Lung (tissue), 12 donors: ENCODE data around the gene ALPG. TPM values are rescaled to one million over a fixed set of nuclear protein-coding genes. Genes with fewer than 3 reads are reported as not detected.
"Not testable (repeated sequence)": the region's sequence is repeated elsewhere in the genome, so short reads cannot be mapped to it uniquely, and the experiment has no call there.

Experiments used
- ATAC-seq: fragments of 200-7000 bp; cut with Tn5 transposase; one replicate; pipeline ENCODE4 v1.9.1; 2020; ENCODE audit warnings: moderate number of reproducible peaks; ENCODE audit not compliant: insufficient read depth, low FRiP score
- DNase-seq, 3 donors: peaks; one replicate each; pipeline ENCODE4 v3.0.0-alpha.2; 2013 to 2017
- H3K27ac ChIP-seq, 2 donors: one replicate each; pipeline ENCODE4 v1.5.1; 2013; ENCODE audit warnings: mild to moderate bottlenecking in 2 of 2, moderate library complexity in 2 of 2, control low read depth in 1 of 2, inconsistent platforms in 1 of 2, low read depth in 1 of 2, low read length in 1 of 2
- H3K27me3 ChIP-seq, 3 donors: one replicate each; pipeline ENCODE4 v1.5.1; 2013; ENCODE audit warnings: low read length in 2 of 3; ENCODE audit not compliant: control insufficient read depth in 3 of 3, insufficient read depth in 3 of 3
- H3K36me3 ChIP-seq, 4 donors: one replicate each; pipeline ENCODE4 v1.5.1; 2013; ENCODE audit warnings: low read length in 4 of 4, mild to moderate bottlenecking in 1 of 4, moderate library complexity in 1 of 4; ENCODE audit not compliant: control insufficient read depth in 4 of 4, insufficient read depth in 4 of 4
- H3K4me1 ChIP-seq, 5 donors: one replicate each; pipeline ENCODE4 v1.5.1; 2013; ENCODE audit warnings: low read length in 5 of 5, mild to moderate bottlenecking in 2 of 5, moderate library complexity in 1 of 5; ENCODE audit not compliant: control insufficient read depth in 5 of 5, insufficient read depth in 5 of 5
- H3K4me3 ChIP-seq: one replicate; pipeline ENCODE4 v1.5.1; 2013; ENCODE audit warnings: mild to moderate bottlenecking, control low read depth, moderate library complexity
- H3K9ac ChIP-seq, 2 donors: one replicate each; pipeline ENCODE4 v1.5.1; 2013; ENCODE audit warnings: low read length in 2 of 2, control low read depth in 1 of 2; ENCODE audit not compliant: insufficient read depth in 1 of 2
- H3K9me3 ChIP-seq, 4 donors: one replicate each; pipeline ENCODE4 v1.5.1; 2013; ENCODE audit warnings: low read length in 3 of 4, mild to moderate bottlenecking in 1 of 4, moderate library complexity in 1 of 4; ENCODE audit not compliant: control insufficient read depth in 4 of 4, insufficient read depth in 3 of 4
- CTCF ChIP-seq: IDR thresholded peaks from 2 replicates; pipeline ENCODE4 v1.5.1; 2012; ENCODE audit warnings: mild to moderate bottlenecking; ENCODE audit errors: control extremely low read depth, extremely low read depth
- WGBS, 2 donors: extraction: QIAGEN DNeasy Blood & Tissue Kit; methylation state at CpG; one replicate each; pipeline ENCODE4 v1.1.7; 2013; 5-methylcytosine and 5-hydroxymethylcytosine counted together
- polyA plus RNA-seq, 2 donors: library from polyadenylated mRNA; stranded (reverse); fragments of 200-250 nt; gene quantifications; one replicate each; pipeline ENCODE4 v1.2.1, GENCODE V29; 2013
- total RNA-seq, 2 donors: library from RNA; depleted of rRNA in 1 of 2; stranded (reverse); fragments of >200 nt in 1 of 2; gene quantifications; one replicate each; pipeline ENCODE4 v1.2.1, GENCODE V29; 2014 to 2021
- donor health status: control.
- donor health status: control.
- donor health status: Bipolar disorder and iron deficiency.
- donor health status: healthy.
- donor health status: DM: yes; HTN: yes; CAD: no.

The ALPG gene
- total and polyA plus RNA-seq, 4 donors = 0.14 to 1.2 (median 0.89) TPM

GRCh38 chr2:232382331-232383225, 24.1 kb upstream of the ALPG start:
- H3K4me3 ChIP-seq = no peak overlapping the region
- ATAC-seq = no peak
- no peak overlapping the region for H3K27ac ChIP-seq
- peaks cover 0 to 60% (median 44%) of the 10 kb centered on the region in 3 donors for H3K27me3 ChIP-seq
- no peaks in the 10 kb centered on the region for H3K36me3 ChIP-seq
- no peak for DNase-seq
- no peak overlapping the region for H3K9ac ChIP-seq
- peaks cover 0 to 2% (median 0%) of the 10 kb centered on the region in 4 donors for H3K9me3 ChIP-seq
- WGBS, 2 donors = 64 to 74% methylated on average over 18 of the region's 18 CpGs
- no peak for TF ChIP-seq CTCF
- peaks cover 0 to 7% (median 2%) of the 10 kb centered on the region in 5 donors for H3K4me1 ChIP-seq

- Histone ChIP-seq H3K9me3 (peaks cover 0 to 2% (median 0%) of the 10 kb centered on the region in 4 donors), H3K4me1 (peaks cover 0 to 7% (median 2%) of the 10 kb centered on the region in 5 donors), H3K27me3 (peaks cover 0 to 77% (median 57%) of the 10 kb centered on the region in 3 donors), H3K4me3 (no peak overlapping the region), H3K9ac (no peak overlapping the region), H3K27ac (no peak overlapping the region), H3K36me3 (no peaks in the 10 kb centered on the region)
- DNase-seq (no peak), ATAC-seq (no peak)
- 87 to 91% methylated on average over 1 of the region's 1 CpG for WGBS, 2 donors
- no peak for TF ChIP-seq CTCF
Measured at GRCh38 chr2:232384466-232384865, 22.2 kb upstream of the ALPG start.

- not testable (repeated sequence) for H3K4me1 ChIP-seq, DNase-seq, H3K9me3 ChIP-seq, H3K9ac ChIP-seq, ATAC-seq, H3K36me3 ChIP-seq, H3K4me3 ChIP-seq, H3K27ac ChIP-seq
- peaks cover 0 to 83% (median 63%) of the 10 kb centered on the region in 3 donors for H3K27me3 ChIP-seq
Measured at GRCh38 chr2:232385058-232385457, 21.6 kb upstream of the ALPG start.

- ATAC-seq = peak; percentile 22
- Histone ChIP-seq H3K36me3 (no peaks in the 10 kb centered on the region), H3K4me1 (peaks cover 0 to 7% (median 2%) of the 10 kb centered on the region in 5 donors), H3K27ac (peak overlapping the region in 1 of 2 donors; percentile 71), H3K9ac (no peak overlapping the region), H3K4me3 (peak overlapping the region; percentile 29), H3K9me3 (peaks cover 0 to 2% (median 0%) of the 10 kb centered on the region in 4 donors), H3K27me3 (peaks cover 0 to 91% (median 71%) of the 10 kb centered on the region in 3 donors)
- peak; percentile 25 to 46 (median 37) for DNase-seq
- no peak for TF ChIP-seq CTCF
- 21 to 23% methylated on average over 24 of the region's 24 CpGs for WGBS, 2 donors
Measured at GRCh38 chr2:232385660-232386489, 20.8 kb upstream of the ALPG start.
